T-helper 2 cell (primary cell): ENCODE measurements around the gene ATM.
"Not testable (repeated sequence)": the region's sequence is repeated elsewhere in the genome, so short reads cannot be mapped to it uniquely, and the experiment has no call there.

Source experiments
- DNase-seq, 5 experiments: peaks; one replicate each; pipeline versions ENCODE4 v3.0.0 to v3.0.0-alpha.2; 2012 to 2022

Gene ATM

GRCh38 chr11:108220721-108221336 is 2.0 kb upstream of the ATM start:
- DNase-seq: peak in 1 of 5 experiments; percentile 42

DNA sequence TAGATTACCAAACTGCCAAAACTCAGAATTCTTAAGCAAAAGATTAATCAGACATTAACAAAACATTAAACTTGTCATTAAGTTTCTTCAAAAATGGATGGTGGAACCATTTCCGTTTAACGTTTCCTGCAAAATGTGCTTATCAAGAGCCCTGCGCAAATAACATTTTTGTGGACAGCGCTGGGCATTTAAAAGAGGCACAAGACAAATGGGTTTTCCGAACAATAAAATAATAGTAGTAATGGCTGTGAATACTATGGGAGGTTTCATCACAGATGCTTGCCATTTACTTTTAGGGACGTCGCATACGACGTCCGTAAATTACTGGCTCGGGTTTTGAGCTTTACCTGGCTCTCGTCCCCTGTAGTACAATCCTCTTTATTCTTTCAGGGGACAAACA is 1.5 kb upstream of the ATM start:
- DNase-seq: peak in 1 of 5 experiments; percentile 44

- DNase-seq: peak in 2 of 5 experiments; percentile 16 to 36
Measured at GRCh38 chr11:108221911-108222573, 825 bp upstream of the ATM start.

- DNase-seq: peak in 3 of 5 experiments; percentile 10 to 93 (median 36)
Measured at GRCh38 chr11:108223348-108224149, 682 bp downstream of the ATM start.

GRCh38 chr11:108224366-108224765 is 1.5 kb downstream of the ATM start:
- no peak for DNase-seq

DNA sequence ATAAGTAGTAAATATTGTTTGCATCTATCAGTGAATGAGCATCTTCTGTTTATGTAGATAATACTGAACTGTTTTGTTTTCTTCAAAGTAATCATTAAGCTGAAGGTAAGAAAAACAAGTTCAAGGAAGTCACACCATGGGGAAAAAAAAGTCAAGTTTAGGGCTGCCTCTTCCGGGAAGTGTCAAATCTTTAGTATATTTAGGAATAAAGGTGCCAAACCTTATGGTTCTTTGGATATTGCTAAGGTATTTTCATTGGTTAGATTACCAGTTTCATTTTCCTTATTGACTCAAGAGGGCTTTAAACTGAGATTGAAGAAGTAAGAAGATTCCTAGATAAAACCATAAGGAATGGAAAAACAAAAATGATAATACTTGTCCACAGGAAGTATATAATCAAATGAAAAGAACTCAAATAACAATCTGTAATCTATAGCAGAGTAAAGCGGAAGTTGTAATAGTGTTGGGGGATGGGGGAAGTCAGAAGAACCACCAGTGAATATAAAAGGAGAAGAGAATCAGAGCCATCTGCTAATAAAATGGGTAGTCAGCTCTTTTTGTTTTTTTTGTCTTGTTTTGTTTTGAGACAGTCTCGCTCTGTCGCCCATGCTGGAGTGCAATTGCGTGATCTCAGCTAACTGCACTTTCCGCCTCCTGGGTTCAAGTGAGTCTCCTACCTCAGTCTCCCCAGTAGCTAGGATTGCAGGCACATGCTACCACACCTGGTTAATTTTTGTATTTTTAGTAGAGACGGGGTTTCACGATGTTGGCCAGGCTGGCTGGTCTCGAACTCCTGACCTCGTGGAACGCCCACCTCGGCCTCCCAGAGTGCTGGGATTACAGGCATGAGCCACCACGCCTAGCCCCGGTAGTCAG is 2.3 kb downstream of the ATM start:
- DNase-seq: peak in 4 of 5 experiments; percentile 7 to 90 (median 28)

GRCh38 chr11:108226036-108226435 is 3.2 kb downstream of the ATM start:
- DNase-seq: no peak

DNA sequence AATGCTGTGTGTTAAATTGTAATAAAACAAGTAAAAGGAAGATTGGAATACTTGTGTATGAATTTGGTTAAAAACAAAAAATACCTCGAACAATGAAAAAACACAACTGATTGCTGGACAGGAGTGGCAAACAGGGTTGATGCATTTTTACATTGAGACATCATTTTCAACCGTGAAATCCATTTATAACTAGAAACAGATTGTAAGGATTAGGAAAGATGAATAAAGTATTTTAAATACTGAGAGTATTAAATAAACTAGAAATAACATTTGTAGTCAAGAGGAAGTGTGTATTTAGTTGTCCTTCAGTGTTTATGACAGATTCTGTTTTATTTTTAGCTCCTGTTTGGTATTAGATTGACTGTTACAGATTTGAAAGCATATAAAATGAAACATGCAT is 5.4 kb downstream of the ATM start:
- DNase-seq: no peak

DNA sequence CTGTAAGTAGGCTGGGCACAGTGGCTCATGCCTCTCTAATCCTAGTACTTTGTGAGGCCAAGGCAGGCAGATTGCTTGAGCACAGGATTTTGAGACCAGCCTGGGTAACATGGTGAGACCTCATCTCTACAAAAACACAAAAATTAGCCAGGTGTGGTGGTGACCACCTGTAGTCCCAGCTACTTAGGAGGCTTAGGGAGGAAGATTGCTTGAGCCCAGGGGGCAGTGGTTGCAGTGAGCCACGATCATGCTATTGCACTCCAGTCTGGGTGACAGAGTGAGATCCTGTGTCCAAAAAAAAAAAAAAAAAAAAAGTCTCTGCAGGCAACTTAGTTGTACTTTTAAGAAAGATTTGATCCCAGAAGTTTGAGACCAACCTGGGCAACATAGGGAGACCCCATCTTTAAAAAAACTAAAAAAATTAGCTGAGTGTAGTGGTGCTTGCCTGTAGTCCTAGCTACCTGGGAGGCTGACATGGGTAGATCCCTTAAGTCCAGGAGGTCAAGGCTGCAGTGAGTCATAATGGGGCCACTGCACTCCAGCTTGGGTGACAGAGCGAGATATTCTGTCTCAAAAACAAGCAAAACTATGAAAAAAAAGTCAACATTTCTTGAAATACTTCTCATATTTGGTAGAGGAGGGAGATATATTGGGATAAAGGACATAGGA is 10.5 kb downstream of the ATM start:
- no peak for DNase-seq

- DNase-seq: no peak
Measured at GRCh38 chr11:108235192-108235591, 12.3 kb downstream of the ATM start.

- DNase-seq: no peak
Measured at GRCh38 chr11:108235633-108236032, 12.8 kb downstream of the ATM start.

DNA sequence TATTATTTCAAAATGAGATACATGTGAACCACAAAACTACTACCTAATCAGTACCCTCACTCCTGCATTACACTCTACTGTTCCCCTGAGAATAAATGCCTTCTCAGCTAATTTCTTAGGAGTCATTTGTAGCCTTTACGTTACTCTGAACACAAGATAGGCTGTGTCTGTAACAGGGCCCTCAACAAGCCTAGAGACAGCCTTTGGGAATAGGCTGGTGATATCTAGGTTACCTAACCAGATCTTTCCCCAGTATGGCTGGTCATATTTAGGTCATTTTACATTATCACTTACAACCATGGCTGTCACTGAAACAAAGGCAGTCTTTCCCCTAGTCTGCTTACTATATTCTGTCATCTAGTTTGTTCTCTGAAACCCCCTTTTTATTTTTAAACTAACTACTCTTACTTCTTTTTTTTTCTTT is 14.2 kb downstream of the ATM start:
- DNase-seq: peak in 2 of 5 experiments; percentile 71 to 76

GRCh38 chr11:108239076-108239475 is 16.2 kb downstream of the ATM start:
- DNase-seq: peak in 2 of 5 experiments; percentile 40 to 66

DNA sequence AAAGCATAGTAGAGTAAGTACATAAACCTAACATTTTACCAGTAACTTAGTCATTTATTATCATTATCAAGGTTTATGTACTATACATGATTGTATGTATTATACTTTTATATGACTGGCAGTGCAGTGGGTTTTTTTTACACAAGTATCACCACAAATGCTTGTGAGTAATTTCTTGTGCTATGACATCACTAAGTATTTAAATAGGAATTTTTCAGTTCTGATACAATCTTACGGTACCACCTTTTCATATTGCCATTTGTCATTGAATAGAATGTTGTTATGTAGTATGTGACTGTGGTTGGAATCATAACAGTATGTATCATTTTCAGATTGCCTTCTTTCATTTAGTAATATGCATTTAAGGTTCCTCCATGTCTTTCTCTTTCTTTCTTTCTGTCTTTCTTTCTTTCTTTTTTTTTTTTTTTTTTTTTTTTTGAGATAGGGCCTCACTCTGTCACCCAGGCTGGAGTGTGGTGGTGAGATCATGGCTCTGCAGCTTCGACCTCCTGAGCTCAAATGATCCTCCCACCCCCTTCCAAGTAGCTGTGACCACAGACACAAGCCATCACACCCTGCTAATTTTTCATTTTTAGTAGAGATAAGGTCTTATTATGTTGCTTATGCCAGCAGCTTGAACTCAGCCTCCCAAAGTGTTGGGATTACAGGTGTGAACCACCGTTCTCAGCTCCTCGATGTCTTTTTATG is 18.6 kb downstream of the ATM start:
- DNase-seq: peak in 2 of 5 experiments; percentile 29 to 78

DNA sequence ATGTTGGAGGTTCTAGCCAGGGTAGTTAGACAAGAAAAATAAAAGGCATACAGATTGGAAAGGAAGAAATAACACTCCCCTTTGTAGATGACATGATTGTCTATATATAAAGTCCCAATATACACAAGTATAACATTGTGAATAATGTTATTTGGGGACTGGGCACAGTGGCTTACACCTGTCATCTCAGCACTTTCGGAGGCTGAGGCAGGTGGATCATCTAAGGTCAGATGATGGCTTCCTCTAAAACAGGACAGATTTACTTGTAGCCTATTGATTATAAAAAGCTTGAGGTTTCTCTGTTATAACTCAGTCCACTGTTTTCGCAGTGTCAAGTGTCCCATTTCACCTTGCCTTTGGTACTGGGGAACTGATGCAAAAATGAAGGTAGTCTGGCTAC is 19.6 kb downstream of the ATM start:
- no peak for DNase-seq

DNA sequence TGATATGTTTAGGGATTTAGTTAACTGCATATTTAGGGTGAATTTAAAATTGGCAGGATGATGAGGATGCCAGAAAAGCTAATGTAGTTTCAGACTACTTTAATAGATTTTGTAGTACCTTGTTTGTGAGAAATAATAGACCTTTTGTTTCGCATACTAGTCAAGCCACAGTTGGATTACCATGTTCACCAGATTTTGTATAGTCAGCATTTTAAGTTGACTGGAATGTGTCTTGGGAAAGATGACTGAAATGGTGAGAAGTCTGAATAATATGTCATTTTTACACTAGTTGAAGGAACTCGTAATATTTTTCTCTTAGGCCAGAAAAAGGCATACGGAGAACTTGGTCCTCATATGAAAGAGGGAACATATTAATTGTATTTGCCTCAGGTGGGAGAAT is 23.4 kb downstream of the ATM start:
- no peak for DNase-seq

DNA sequence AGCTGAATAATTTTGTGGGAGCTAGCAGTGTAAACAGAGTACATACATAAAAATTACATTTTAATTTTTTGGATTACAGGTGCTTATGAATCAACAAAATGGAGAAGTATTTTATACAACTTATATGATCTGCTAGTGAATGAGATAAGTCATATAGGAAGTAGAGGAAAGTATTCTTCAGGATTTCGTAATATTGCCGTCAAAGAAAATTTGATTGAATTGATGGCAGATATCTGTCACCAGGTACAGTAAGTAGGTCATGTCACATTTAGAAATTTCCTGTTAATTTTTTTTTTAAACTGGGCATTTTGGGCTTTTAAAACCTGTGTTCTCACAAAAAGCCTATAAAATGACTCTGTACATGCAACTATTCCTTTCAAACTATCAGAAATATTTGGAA is 24.0 kb downstream of the ATM start:
- peak in 1 of 5 experiments; percentile 37 for DNase-seq

DNA sequence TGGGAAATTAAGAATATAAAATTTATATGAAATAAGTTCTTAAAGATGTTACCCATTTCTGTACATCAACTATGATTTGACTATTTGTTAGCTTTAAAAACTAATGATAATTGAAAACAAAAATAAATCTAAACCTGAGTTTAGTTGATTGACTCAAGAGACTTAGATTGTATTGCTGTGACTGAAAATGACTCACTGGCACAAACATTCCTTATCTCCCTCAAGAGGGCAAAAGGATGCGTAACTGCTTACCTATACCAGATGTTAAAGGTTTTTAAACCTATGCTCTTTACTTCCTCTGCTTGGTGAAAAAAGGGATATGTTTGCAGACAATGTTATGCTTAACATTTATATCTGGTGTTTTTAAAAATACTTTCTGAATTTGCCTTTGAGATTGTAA is 30.3 kb downstream of the ATM start:
- DNase-seq: no peak

GRCh38 chr11:108269583-108269982 is 46.7 kb downstream of the ATM start:
- no peak for DNase-seq

GRCh38 chr11:108276985-108277616 is 54.2 kb downstream of the ATM start:
- not testable (repeated sequence) for DNase-seq

- no peak for DNase-seq
Measured at GRCh38 chr11:108278546-108278945, 55.7 kb downstream of the ATM start.
